Activated naive CD8-positive, alpha-beta T cell treated with anti-CD3 and anti-CD28 coated beads, Interleukin-2, amount 50 U/mL, for 24 hours (primary cell): ENCODE data around the gene ANO8.

Source experiments
- ATAC-seq: fragments of 150-1000 bp; cut with Tn5 transposase; one replicate; pipeline ENCODE4 v1.10.0; 2021
- DNase-seq: peaks from one replicate; pipeline ENCODE4 v3.0.0; 2021
- H3K27ac Mint-ChIP-seq: one replicate; pipeline ENCODE4 v1.8.0; 2021; ENCODE audit warnings: mild to moderate bottlenecking, mixed read lengths
- H3K27me3 Mint-ChIP-seq: one replicate; pipeline ENCODE4 v1.8.0; 2021; ENCODE audit warnings: mixed read lengths
- H3K36me3 Mint-ChIP-seq: one replicate; pipeline ENCODE4 v1.8.0; 2021; ENCODE audit warnings: low read depth, mixed read lengths
- H3K4me1 Mint-ChIP-seq: one replicate; pipeline ENCODE4 v1.8.0; 2021; ENCODE audit warnings: mixed read lengths
- H3K4me3 Mint-ChIP-seq: one replicate; pipeline ENCODE4 v1.8.0; 2021; ENCODE audit warnings: mild to moderate bottlenecking, moderate library complexity, mixed read lengths
- H3K9me3 Mint-ChIP-seq: one replicate; pipeline ENCODE4 v1.8.0; 2021; ENCODE audit warnings: mixed read lengths

Gene ANO8

DNA sequence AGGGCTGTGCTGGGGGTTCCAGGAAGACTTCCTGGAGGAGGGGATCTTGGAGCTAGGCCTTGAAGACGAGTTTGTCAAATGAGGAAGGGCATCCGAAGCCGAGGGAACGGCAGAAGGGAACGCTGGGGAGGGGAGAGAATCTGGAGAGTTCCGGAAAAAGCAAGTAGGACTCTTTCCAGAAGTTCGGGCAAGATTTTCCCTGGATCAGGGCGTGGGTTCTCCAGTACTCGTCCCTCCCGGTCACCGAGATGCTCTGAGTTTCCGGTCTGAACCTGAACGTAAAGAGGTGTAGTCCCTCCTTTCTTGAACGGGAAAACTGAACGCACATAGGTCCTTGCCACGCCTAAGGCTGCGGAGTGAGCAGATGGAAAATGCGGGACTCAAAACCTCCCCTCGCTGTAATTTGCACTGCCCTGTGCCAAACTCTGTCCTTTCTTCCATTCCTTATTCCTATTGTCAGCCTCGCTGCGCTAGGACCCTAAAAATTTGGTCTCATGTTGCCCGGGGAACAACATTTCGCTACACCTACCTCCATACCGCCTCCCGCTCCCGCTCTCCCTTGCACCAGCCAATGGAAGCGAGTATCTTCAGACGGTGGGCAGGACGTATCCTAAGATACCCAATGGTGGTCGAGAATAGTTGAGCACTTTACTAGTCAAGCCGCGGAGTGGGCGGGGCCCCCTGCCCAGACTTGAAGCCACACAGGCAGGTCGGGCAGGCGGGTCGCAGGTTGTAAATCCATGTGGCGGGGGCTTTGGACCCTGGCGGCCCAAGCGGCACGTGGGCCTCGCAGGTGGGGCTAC lies 2.4 kb upstream of the ANO8 start, which contains the start of gene GTPBP3:
GTPBP3 (plus strand) TSS at position 682 of the 803 bp plus-strand sequence; CDS start at position 741, 59 bp downstream.
- ATAC-seq (peak; percentile 93), DNase-seq (peak; percentile 94)
- Mint-ChIP-seq H3K27ac (peak within 1 kb of the TSS; percentile 86), H3K4me3 (peak within 1 kb of the TSS; percentile 95), H3K4me1 (peaks cover 28% of the 10 kb centered on the region), H3K9me3 (no peaks in the 10 kb centered on the region), H3K36me3 (no peaks in the 10 kb centered on the region), H3K27me3 (no peaks in the 10 kb centered on the region)

DNA sequence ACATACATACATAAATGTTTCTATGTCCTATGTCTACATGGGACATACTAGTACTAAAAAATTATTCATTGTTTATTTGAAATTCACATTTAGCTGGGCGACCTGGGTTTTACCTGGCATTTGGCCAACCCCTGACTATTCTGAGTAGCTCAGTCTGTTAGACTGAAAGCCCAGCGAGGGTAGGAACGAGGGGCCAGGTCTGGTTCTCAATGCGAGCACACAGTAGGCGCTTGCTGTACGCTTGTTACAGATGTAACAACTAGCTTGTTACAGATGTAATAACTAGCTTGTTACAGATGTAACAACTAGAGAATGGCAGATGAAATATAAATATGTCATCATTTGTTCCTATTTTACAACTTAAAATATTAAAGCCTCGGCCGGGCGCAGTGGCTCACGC lies 920 bp upstream of the ANO8 start:
- no peak for ATAC-seq
- Mint-ChIP-seq H3K4me3 (no peak overlapping the region), H3K36me3 (no peaks in the 10 kb centered on the region), H3K9me3 (no peaks in the 10 kb centered on the region), H3K27me3 (no peaks in the 10 kb centered on the region), H3K4me1 (peaks cover 28% of the 10 kb centered on the region), H3K27ac (no peak overlapping the region)
- DNase-seq, result no peak

DNA sequence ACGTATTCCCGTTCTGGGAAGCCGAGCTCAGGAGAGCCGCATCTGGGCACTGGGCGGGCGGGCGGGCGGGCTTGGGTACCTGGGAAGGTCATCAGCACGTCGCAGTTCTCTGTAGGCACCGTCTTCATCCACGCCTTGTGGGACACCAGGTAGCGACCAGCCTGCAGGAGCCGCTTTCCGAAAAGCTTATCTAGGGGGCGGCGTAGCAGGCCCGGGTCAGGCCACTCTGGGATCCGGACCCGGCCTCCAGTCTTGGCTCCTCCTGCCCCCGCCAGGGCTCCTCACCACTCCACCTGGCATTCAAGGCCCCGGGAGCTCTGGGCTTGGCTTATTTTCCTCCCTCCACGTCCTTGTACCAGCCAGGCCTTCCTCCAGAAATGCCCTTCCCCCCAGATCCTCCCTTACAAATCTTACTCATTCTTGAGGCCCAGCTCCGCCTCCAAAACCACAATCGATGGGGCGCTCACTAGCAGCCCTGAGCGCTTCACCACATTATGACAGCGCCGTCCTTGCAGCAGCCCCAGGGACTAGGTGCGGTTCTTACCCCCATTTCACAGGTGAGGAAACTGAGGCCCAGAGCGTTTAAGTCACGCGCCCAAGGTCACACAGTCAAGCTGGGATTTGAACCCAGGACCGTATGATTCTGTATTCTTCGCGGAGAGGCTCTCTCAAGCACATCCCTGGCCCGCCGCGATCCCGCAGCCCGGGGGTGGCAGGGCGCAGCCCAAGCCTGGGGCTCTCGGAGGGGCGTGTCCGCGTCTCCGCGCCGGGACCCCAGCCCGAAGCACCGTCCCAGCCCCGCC lies 843 bp downstream of the ANO8 start:
- no peaks in the 10 kb centered on the region for H3K27me3 Mint-ChIP-seq

DNA sequence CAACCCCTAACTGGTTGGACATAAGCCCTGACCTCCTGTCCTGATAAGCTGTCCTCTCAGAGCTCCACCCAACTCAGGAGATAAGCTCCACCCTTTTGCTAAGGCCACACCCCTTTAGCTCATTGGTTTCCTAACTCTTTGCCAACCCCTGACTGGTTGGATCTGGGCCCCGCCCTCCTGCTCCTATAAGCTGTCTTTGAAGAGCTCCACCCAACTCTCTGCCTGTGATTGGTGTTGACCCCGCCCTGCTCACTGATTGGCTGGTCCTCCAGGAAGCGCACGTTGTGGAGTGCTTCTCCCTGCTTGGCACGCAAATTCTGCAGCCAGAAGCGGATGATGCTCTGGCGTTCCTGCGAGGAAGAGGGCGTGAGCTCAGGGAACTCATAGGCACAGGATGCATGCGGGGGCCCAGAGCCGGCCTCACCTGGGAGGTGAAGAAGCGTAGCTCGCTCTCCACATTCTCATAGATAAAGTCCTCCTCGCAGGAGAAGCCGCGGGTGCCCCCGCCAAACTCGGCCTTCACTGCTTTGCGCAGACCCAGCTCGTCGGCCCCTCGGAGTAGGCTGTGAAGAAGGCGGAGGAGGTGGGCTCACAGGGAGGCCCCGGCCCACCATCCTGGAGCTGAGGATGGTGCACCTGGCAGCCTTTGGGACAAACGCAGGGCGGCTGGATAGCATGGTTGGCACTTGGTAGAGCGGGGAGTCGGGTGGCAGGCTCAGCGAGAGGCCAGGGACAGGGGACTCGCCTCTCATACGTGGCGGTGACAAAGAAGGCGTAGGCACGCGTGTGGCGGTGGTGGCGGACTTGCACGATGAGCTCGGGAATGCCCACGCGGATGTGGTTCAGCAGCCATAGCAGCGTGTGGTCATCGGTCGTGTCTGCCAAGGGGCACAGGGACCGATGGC lies 1.7 kb downstream of the ANO8 start:
- Mint-ChIP-seq H3K4me3 (no peak overlapping the region), H3K36me3 (no peaks in the 10 kb centered on the region), H3K27ac (no peak overlapping the region), H3K27me3 (no peaks in the 10 kb centered on the region), H3K9me3 (no peaks in the 10 kb centered on the region), H3K4me1 (peaks cover 26% of the 10 kb centered on the region)
- DNase-seq (peak; percentile 52), ATAC-seq (no peak)

More for the DNA sequence above, 843 bp downstream of the ANO8 start:
- Mint-ChIP-seq H3K27ac (peak overlapping the region; percentile 79), H3K4me3 (peak overlapping the region; percentile 78), H3K4me1 (peaks cover 33% of the 10 kb centered on the region), H3K36me3 (no peaks in the 10 kb centered on the region), H3K9me3 (no peaks in the 10 kb centered on the region)
- ATAC-seq (peak; percentile 47), DNase-seq (peak; percentile 79)

DNA sequence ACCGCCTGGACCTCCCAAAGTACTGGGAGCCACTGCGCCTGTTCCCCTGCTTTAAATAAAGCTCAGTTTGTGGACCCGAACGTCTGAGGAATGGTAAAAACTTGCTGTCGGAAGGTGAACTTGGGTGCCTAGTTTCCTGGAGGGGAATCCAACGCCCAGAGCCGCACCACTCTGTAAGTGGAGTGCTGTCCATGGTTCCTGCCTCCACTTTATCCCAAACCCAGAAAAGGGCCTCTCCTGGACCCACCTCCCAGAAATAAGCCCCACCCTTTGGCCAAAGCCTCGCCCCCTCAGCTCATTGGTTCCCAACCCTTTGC lies 2.3 kb downstream of the ANO8 start:
- Mint-ChIP-seq H3K9me3 (no peaks in the 10 kb centered on the region), H3K27ac (no peak overlapping the region), H3K36me3 (no peaks in the 10 kb centered on the region), H3K4me1 (peaks cover 26% of the 10 kb centered on the region), H3K27me3 (no peaks in the 10 kb centered on the region), H3K4me3 (no peak overlapping the region)
- ATAC-seq (no peak), DNase-seq (no peak)

DNA sequence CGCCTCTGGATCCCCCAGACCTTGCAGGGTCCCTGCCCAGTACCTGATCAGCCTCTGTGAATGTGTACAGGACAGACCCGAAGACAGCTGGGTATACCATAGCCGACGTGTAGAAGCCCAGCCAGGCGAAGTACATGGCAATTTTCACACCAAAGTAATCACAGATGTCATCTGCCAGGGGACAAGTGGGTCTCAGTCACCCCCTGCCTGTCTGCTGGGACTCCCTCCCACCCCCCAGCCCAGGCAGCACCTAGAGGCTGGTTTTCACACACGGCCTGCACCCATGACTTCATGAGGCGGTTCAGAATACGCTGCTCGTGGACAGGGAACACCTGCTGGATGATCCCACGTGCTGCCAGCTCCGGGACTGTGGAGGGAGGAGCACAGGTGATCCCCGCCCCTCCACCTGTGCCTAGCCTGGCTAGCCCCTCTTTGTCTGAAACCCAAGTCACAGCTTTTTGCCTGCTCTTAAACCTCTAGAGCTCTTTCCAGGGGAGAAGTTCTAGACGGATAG lies 3.6 kb downstream of the ANO8 start:
- Mint-ChIP-seq H3K9me3 (no peaks in the 10 kb centered on the region), H3K27ac (no peak overlapping the region), H3K4me1 (peaks cover 25% of the 10 kb centered on the region), H3K4me3 (no peak overlapping the region), H3K27me3 (no peaks in the 10 kb centered on the region), H3K36me3 (no peaks in the 10 kb centered on the region)
- DNase-seq, result no peak
- ATAC-seq, result no peak

DNA sequence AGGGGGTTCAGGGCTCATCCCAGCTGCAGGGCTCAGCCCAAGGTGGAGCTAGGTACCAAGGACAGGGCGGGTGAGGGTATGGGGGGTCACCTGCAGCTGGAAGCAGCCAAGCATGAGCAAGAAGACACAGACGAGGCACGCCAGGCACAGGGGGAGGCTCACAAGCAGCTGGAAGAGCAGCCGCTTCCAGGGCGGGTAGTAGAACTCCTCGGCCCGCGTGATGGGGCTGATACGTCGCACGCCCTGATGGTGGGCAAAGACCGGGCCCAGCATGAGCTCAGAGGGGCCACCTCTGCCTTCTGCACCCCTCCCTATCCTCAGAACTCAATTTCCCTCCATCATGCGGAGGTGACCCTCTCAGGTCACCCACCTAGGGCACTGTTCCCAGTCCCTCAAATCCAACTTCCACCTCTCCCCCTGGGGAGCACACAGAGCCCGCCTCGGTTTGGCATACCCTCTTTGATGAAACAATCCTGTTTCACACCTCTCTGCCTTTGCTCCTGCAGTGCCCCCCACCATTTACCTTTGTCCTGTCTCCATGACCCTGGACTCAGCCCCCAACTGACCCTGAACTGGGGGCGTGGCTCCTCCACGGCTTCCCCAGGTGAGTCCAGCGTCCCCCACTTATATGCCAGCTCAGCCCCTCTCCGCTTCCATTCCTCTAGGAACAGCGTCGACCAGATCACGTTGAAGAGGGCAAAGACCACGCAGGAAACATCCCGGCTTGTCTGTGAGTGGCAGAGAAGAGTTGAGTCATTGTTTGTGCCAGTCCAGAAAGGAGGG lies 4.2 kb downstream of the ANO8 start:
- Mint-ChIP-seq H3K4me3 (no peak overlapping the region), H3K27ac (no peak overlapping the region), H3K27me3 (no peaks in the 10 kb centered on the region), H3K4me1 (peaks cover 22% of the 10 kb centered on the region), H3K9me3 (no peaks in the 10 kb centered on the region), H3K36me3 (no peaks in the 10 kb centered on the region)
- no peak for DNase-seq
- ATAC-seq, result no peak

DNA sequence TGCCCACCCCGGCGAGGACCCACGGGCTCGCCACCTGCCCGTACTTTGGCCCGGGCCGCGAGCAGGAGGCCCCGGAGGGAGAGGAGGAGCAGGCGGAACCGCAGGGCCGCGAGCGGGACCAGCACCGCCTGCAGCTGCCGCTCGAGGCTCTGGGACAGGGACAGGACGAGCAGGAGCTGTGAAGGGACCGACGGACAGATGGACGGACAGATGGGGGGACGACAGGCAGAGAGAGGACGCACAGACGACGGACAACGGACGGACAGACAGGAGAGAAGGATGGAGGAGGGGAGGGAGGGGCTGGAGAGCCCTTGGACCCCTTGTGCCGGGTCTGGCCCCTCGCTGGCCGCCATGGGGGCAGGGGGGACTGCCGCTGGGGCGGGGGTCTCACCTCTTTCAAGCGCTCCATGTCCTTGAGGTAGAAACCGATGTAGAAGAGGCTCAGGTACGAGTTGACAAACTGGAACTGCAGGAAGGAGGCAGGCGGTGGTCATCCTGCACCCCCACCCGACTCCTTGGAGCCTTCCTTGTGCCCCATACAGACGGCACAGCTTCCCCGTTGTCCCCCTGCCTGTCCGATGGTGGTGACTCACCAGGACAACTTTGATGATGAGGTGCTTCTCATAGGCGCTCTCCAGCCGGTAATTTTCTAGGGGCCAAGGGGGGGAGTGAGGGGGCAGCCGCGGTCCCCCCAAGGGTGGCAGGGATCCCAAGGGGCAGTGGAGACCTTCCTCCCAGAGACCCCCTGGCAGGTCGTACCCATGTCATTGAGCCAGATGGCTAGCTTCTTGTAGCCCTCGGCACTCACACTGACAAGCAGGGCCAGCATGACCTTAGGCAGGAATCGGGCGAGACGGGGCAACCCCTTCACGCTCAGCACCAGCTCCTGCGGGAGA lies 5.0 kb downstream of the ANO8 start:
- Mint-ChIP-seq H3K4me1 (peaks cover 15% of the 10 kb centered on the region), H3K27me3 (no peaks in the 10 kb centered on the region), H3K27ac (no peak overlapping the region)

DNA sequence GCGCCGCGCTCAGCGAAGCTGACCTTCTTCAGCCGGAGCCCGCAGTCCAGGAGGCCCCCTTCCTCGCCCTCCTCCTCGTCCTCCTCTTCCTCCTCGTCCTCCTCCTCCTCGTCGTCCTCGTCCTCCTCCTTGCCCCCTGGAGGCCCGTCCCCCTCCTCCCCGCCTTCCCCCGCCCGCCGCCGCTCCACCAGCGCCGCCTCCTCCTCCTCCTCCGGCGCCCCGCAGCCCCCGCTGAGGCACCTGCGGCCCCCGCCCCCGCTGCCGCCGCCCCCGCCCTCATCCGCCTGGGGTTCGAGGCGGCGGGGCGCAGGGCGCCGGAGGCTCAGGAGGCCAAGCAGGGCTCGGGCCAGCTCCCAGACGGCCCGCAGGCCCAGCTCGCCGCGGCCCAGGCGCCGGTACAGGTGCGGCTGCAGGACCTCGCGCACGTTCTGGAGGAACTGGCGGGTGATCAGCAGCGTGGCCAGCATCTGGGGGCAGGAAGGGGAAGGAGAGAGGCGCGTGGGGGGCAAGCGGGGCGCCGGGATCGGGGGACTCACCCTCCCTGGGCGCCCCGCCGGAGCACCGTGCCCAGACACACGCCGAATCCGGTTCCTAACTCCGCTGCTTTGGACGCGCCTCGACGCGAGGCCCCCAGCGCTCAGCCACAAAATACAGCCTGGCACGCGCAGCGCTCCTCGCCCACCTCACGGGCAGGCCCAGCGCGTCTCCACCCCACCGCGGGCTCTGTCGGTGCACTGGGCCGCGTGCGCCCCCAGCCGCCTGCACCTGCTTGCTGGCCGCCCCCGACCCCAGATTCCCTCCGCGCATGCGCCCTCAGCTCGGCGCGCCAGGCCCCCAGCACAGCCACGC lies 5.9 kb downstream of the ANO8 start:
- Mint-ChIP-seq H3K4me3 (no peak overlapping the region), H3K27me3 (no peaks in the 10 kb centered on the region), H3K27ac (no peak overlapping the region), H3K4me1 (peaks cover 11% of the 10 kb centered on the region), H3K9me3 (no peaks in the 10 kb centered on the region), H3K36me3 (no peaks in the 10 kb centered on the region)
- ATAC-seq (no peak), DNase-seq (peak; percentile 19)

More for the DNA sequence above, 5.0 kb downstream of the ANO8 start:
- Mint-ChIP-seq H3K36me3 (no peaks in the 10 kb centered on the region), H3K9me3 (no peaks in the 10 kb centered on the region), H3K4me3 (no peak overlapping the region)
- no peak for ATAC-seq
- no peak for DNase-seq

DNA sequence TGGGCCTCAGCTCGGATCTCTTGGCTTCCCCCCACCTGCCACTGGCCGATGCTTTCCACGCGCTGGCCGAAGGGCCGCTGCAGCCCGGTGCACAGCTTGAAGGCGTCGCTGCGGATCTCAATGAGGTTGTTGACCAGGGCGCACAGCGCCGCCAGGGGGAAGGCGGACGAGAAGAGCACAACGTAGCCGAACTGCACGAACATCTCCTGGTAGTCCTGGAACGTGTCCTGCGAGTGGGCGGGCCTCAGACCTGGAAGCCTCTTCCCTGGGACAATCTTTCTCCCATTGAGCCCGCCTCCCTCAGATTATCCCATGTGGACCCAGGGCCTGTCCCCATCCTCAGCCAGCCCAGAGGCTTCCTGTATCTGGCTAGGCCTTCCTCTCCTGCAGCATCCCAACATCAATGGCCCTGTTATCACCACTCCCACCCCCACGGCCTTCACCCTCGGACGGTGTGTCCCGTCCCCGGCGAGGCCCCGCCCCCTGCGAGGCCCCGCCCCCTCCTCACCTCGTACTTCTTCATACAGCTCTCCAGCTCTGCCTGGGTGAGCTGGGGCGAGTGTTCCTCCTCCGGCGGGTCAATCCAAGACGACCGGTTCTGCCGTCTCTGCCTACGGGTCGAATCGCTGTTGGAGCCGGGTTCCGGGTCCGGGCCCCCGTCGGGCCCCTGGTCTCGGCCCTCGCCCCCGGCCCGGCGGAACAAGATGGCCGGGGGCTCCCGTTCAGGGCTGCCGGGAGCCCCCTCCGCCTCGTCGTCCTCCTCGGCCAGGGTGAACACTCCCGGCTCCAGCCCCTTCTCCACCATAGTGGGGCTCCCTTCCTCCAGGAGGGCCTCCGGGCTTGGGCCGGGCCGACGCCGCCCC lies 6.8 kb downstream of the ANO8 start:
- ATAC-seq, result peak; percentile 61
- Mint-ChIP-seq H3K9me3 (no peaks in the 10 kb centered on the region), H3K4me1 (peaks cover 11% of the 10 kb centered on the region), H3K27ac (no peak overlapping the region), H3K27me3 (no peaks in the 10 kb centered on the region), H3K36me3 (no peaks in the 10 kb centered on the region), H3K4me3 (peak overlapping the region; percentile 14)
- peak; percentile 53 for DNase-seq

DNA sequence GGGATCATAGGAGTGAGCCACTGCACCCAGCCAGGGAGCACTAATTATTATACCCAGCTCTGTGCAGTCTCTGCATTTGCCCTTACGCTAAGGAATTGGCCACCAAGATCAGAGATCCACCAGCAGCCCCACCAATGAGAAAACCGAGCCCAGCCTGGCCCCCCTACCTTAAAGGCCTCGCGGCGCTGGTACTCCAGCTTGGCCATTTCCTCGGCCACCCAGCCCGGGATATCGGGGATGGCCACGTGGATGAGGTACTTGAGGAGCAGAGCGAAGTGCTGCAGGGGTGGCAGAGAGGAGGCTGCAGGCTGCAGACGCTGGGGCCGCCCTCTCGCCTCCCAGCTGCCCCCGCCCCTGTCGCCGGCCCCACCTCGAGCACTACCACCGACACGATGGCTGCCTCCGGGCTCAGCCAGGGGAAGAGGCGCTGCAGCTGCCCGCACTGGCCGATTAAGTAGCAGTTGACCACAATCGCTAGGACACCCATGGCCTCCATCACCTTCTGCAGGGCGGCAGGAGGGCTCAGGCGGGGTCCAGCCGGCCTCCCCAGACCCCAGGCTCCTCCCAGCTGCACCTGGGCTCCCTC lies 7.5 kb downstream of the ANO8 start:
- no peak overlapping the region for H3K27ac Mint-ChIP-seq
- DNase-seq, result no peak
- H3K4me1 Mint-ChIP-seq, result peaks cover 11% of the 10 kb centered on the region
- no peaks in the 10 kb centered on the region for H3K9me3 Mint-ChIP-seq
- peaks cover 2% of the 10 kb centered on the region for H3K36me3 Mint-ChIP-seq
- no peak overlapping the region for H3K4me3 Mint-ChIP-seq
- ATAC-seq, result no peak
- no peaks in the 10 kb centered on the region for H3K27me3 Mint-ChIP-seq
